HFFc6 (cell line): ENCODE measurements around the gene TACC2. TPM values are rescaled to one million over a fixed set of nuclear protein-coding genes. Genes with fewer than 3 reads are reported as not detected.

ENCODE experiments used
- DNase-seq: peaks from one replicate; pipeline ENCODE4 v3.0.0-alpha.2; 2018
- H3K27ac Mint-ChIP-seq: 2 replicates; pipeline ENCODE4 v1.8.0; 2020; ENCODE audit warnings: mild to moderate bottlenecking, mixed read lengths
- H3K27me3 Mint-ChIP-seq: 2 replicates; pipeline ENCODE4 v1.8.0; 2021; ENCODE audit warnings: mild to moderate bottlenecking, moderate library complexity, mixed read lengths; ENCODE audit not compliant: insufficient read depth
- H3K36me3 Mint-ChIP-seq: 2 replicates; pipeline ENCODE4 v1.8.0; 2021; ENCODE audit warnings: low read depth, mixed read lengths
- H3K4me1 Mint-ChIP-seq: 2 replicates; pipeline ENCODE4 v1.8.0; 2020; ENCODE audit warnings: low read depth, mixed read lengths
- H3K4me3 Mint-ChIP-seq: 2 replicates; pipeline ENCODE4 v1.8.0; 2020; ENCODE audit warnings: mild to moderate bottlenecking, moderate library complexity, mixed read lengths
- H3K9me3 Mint-ChIP-seq: 2 replicates; pipeline ENCODE4 v1.8.0; 2020; ENCODE audit warnings: mild to moderate bottlenecking, mixed read lengths
- total RNA-seq, 6 experiments: library from RNA; stranded (reverse); fragmentation: NEBNext Ultra II Directional; extraction: Animal tissue kit (Norgen Biotek cat#: 25700); gene quantifications; 2 replicates in 1 of 6; 3 replicates in 5 of 6; pipeline ENCODE4 v1.2.3, GENCODE V29; 2021
- TF ChIP-seq, protein P1 (sequence below): fragments of 200-600 bp; sonication (generic); IDR thresholded peaks from 2 replicates; pipeline ENCODE4 v1.5.0; 2021; ENCODE audit warnings: antibody characterized with exemption, mild to moderate bottlenecking

The TACC2 gene
- total RNA-seq, 6 experiments from 2014 or later: 15.9 to 19.5 (median 17.5) TPM

DNA sequence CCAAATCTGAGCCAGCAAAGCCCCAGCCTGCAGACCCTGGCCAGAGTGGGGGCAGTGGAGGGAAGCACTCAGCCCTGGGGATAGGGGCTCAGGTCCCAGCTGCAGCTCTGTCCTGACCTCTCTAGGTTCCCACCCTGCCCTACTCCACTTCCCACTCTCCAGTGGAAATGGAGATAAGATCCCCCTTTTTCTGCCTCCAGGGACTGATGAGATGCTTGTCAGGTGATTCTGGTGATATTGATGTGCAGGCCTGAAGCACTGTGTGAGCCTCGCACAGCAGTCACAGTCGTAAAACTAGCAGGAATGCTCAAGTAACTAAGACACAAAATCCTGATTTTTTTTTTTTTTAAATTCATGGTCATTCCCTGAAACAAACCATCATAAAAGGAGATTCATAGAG, 227.1 kb downstream of the TACC2 start:
- Mint-ChIP-seq H3K4me1 (no peaks in the 10 kb centered on the region), H3K9me3 (no peaks in the 10 kb centered on the region), H3K27me3 (peaks cover 1% of the 10 kb centered on the region; the same call in 1 of the 2 replicates), H3K27ac (no peak overlapping the region), H3K4me3 (no peak overlapping the region), H3K36me3 (peaks cover 33% of the 10 kb centered on the region)
- TF ChIP-seq, protein P1, sequence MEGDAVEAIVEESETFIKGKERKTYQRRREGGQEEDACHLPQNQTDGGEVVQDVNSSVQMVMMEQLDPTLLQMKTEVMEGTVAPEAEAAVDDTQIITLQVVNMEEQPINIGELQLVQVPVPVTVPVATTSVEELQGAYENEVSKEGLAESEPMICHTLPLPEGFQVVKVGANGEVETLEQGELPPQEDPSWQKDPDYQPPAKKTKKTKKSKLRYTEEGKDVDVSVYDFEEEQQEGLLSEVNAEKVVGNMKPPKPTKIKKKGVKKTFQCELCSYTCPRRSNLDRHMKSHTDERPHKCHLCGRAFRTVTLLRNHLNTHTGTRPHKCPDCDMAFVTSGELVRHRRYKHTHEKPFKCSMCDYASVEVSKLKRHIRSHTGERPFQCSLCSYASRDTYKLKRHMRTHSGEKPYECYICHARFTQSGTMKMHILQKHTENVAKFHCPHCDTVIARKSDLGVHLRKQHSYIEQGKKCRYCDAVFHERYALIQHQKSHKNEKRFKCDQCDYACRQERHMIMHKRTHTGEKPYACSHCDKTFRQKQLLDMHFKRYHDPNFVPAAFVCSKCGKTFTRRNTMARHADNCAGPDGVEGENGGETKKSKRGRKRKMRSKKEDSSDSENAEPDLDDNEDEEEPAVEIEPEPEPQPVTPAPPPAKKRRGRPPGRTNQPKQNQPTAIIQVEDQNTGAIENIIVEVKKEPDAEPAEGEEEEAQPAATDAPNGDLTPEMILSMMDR: no peak
- DNase-seq: no peak

DNA sequence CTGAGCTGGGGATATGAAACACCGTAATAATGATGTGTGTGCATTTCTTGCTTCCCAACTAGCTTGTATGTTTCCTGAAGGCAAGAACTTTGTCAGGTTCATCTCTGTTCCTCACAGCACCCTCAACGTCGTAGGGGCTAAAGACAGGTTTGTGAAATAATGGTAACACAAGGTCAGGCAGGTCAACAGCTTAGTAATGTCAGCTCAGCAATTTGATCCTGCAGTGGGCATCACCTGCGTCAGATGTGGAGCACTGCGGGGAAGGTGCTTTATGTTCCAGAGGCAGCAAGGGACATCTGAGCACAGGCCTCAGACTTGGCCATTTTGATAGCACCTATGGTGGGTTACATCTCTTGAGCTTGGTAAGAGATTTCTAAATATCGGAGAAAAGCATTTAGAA, 230.4 kb downstream of the TACC2 start:
- Mint-ChIP-seq H3K27me3 (peaks cover 1% of the 10 kb centered on the region; the same call in 1 of the 2 replicates), H3K4me1 (no peaks in the 10 kb centered on the region), H3K4me3 (no peak overlapping the region), H3K36me3 (peaks cover 24% of the 10 kb centered on the region), H3K27ac (no peak overlapping the region), H3K9me3 (no peaks in the 10 kb centered on the region)
- TF ChIP-seq, protein P1: no peak
- DNase-seq: no peak

DNA sequence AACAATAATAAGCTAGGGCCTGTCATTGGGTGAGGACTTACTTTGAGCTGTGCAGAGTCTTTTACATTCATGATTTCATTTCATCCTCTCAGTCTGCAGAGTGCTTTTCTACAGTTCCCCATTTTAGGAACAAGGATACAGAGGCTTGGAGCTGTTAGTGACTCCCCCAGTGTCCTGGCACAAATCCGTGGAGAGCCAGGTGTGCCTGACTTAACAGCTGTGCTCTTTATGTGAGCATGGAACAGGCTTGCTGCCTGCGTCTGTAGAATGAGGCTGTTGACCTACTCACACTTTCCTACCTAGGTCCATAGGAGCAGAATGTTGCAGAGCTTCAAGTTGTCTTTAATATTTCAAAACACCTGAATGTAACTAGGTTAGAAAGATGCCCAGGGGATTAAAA, 231.8 kb downstream of the TACC2 start:
- H3K9me3 Mint-ChIP-seq: no peaks in the 10 kb centered on the region
- H3K27ac Mint-ChIP-seq: no peak overlapping the region
- DNase-seq: no peak
- H3K4me3 Mint-ChIP-seq: no peak overlapping the region
- peaks cover 24% of the 10 kb centered on the region for H3K36me3 Mint-ChIP-seq
- TF ChIP-seq, protein P1: no peak
- no peaks in the 10 kb centered on the region for H3K4me1 Mint-ChIP-seq
- peaks cover 1% of the 10 kb centered on the region; the same call in 1 of the 2 replicates for H3K27me3 Mint-ChIP-seq

DNA sequence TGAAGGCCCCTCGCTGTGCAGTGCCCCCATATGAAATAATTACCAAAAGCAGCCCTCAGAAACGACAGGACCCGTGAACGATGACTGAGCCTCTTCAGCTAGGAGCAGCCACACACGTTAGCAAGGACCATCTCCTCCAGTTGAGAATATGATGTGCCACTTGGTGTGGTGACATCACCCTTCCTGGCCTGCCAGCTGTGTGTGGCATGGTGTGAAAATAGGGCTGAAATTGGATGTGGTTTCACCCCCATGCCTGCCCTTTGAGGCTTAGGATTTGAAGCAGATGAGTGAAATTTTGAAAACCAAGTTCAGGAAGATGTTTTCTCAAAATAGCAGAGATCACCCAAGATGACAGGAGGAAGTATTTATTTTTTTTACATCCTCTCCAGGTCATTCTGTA, 233.0 kb downstream of the TACC2 start:
- Mint-ChIP-seq H3K27ac (no peak overlapping the region), H3K36me3 (peaks cover 26% of the 10 kb centered on the region), H3K4me1 (no peaks in the 10 kb centered on the region), H3K4me3 (no peak overlapping the region), H3K27me3 (peaks cover 1% of the 10 kb centered on the region; the same call in 1 of the 2 replicates), H3K9me3 (no peaks in the 10 kb centered on the region)
- TF ChIP-seq, protein P1: no peak
- DNase-seq: no peak

DNA sequence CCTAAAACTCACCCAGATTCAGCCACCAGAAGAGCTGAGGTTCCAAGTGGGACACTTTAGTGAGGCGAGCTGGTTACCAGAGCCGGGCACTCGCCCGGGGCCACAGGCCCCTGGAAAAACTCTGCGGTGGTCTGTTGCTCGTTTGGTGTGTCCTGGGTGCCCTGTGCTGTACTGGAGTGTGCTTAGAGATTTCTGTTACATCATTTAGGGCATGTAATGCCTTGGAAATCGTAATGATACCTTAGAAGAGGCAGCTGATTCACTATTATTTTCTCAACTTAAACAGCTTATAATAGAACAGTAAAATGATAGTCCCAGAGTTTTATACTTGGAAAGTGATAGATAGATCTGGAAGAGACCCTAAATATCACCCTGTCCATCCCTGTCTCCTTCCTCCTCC, 233.7 kb downstream of the TACC2 start:
- H3K27ac Mint-ChIP-seq: no peak overlapping the region
- TF ChIP-seq, protein P1: no peak
- no peaks in the 10 kb centered on the region for H3K9me3 Mint-ChIP-seq
- H3K36me3 Mint-ChIP-seq: peaks cover 25% of the 10 kb centered on the region
- peaks cover 1% of the 10 kb centered on the region; the same call in 1 of the 2 replicates for H3K27me3 Mint-ChIP-seq
- no peak for DNase-seq
- no peak overlapping the region for H3K4me3 Mint-ChIP-seq
- H3K4me1 Mint-ChIP-seq: no peaks in the 10 kb centered on the region

DNA sequence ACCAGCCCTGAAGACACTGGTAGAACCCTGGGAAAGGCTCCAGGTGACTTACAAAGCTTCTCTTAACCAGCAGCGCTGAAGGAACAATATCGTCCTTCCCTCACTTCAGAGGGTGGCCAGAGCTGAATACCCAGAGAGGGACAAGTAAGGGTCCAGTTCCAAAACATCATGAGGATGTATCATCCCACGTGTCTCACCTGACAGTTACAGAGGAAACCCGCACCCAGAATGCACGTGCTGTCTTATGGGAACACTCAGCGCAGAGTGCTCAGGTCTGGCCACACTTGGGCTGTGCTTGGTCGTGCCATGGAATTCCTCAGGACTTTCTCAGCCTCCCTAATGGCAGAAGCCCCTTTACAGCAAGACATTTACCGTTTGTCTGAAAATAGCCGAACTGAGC, 235.2 kb downstream of the TACC2 start:
- Mint-ChIP-seq H3K4me3 (no peak overlapping the region), H3K4me1 (no peaks in the 10 kb centered on the region), H3K36me3 (peaks cover 20% of the 10 kb centered on the region), H3K27me3 (no peaks in the 10 kb centered on the region), H3K27ac (no peak overlapping the region), H3K9me3 (no peaks in the 10 kb centered on the region)
- no peak for DNase-seq
- TF ChIP-seq, protein P1: no peak
